ENCODE results near the gene CALCOCO2. TPM values are rescaled to one million over a fixed set of nuclear protein-coding genes. Genes with fewer than 3 reads are reported as not detected.

The CALCOCO2 gene
- total and polyA plus RNA-seq, 10 of the 15 experiments (the other 5 are each of a cell fraction or from before 2014, with no cell fraction given) = 20.2 to 138 (median 53.1) TPM

- TF ChIP-seq ZBTB40 (IDR thresholded peaks at IDR 0.05; ENCODE audit: borderline replicate concordance) (no peak), SMAD5 (IDR thresholded peaks at IDR 0.05; ENCODE audit: low read depth) (no peak), CBX5 (IDR thresholded peaks at IDR 0.05; ENCODE audit: low read depth) (no peak), CHD4 (IDR thresholded peaks at IDR 0.05) (no peak), RB1 (IDR thresholded peaks at IDR 0.05; ENCODE audit: borderline replicate concordance) (peak; percentile 62; the same call in 1 of the 2 replicates), ESRRA (IDR thresholded peaks at IDR 0.05; ENCODE audit: low read length) (no peak), NFYB (IDR thresholded peaks at IDR 0.05; ENCODE audit: insufficient read depth, low read depth, low read length) (no peak), MYC (IDR thresholded peaks at IDR 0.05; ENCODE audit: insufficient read depth, insufficient read length, insufficient replicate concordance, low read length, severe bottlenecking) (no peak), IRF3 (IDR thresholded peaks at IDR 0.05) (no peak)
These were observed at the start of gene CALCOCO2 (continued) for GRCh38 chr17:48830840-48831548.
